A549 (cell line): ENCODE results near the gene PHLDA1. TPM values are rescaled to one million over a fixed set of nuclear protein-coding genes. Genes with fewer than 3 reads are reported as not detected.
A peak's percentile ranks its signal among the peaks of the same experiment; 100 is the strongest.

Source experiments
- ATAC-seq, 2 experiments: fragments of 200-7000 bp in 1 of 2; fragments of >200 bp in 1 of 2; cut with Nextera tagmentation in 1 of 2; cut with Tn5 transposase in 1 of 2; 3 replicates each; pipeline versions ENCODE4 v1.8.0 to v1.9.1; 2018 to 2020; ENCODE audit warnings: mild to moderate bottlenecking in 1 of 2, moderate library complexity in 1 of 2
- CTCF ChIA-PET: fragments of 300-600 bp; sonication (Branson Sonifier 250); formaldehyde crosslinking; extraction: SDS; loops from one replicate; lab custom pipeline; 2021; ENCODE audit warnings: antibody characterized with exemption, inconsistent platforms; lab: Yijun Ruan, JAX
- POLR2A ChIA-PET: fragments of 350-600 bp; formaldehyde crosslinking; extraction: SDS; loops from one replicate; lab custom pipeline; 2021; ENCODE audit warnings: antibody characterized with exemption, inconsistent platforms; lab: Yijun Ruan, JAX
- DNase-seq, 2 experiments: peaks; one replicate each; pipeline versions ENCODE4 v3.0.0 to v3.0.0-alpha.2; 2011 to 2016; ENCODE audit warnings: low read depth in 1 of 2, low spot score in 1 of 2
- FAIRE-seq: peaks from 2 replicates; lab custom pipeline; 2011; peaks lifted over from hg19 to GRCh38; lab: Jason Lieb, UNC
- H3K27ac ChIP-seq, 2 experiments: fragments of >200 bp; sonication (Bioruptor Twin); formaldehyde crosslinking; 3 replicates each; pipeline ENCODE4 v1.5.1; 2016 to 2017
- H3K4me1 ChIP-seq: fragments of >200 bp; sonication (Bioruptor Twin); formaldehyde crosslinking; 3 replicates; pipeline ENCODE4 v1.6.1; 2016
- H3K4me2 ChIP-seq: fragments of >200 bp; sonication (Bioruptor Twin); formaldehyde crosslinking; 3 replicates; pipeline ENCODE4 v1.6.1; 2016
- H3K4me3 ChIP-seq: fragments of >200 bp; sonication (Bioruptor Twin); formaldehyde crosslinking; 3 replicates; pipeline ENCODE4 v1.5.1; 2016
- H3K9me3 ChIP-seq: fragments of >200 bp; sonication (Bioruptor Twin); formaldehyde crosslinking; 3 replicates; pipeline ENCODE4 v1.6.1; 2016
- BHLHE40 ChIP-seq: IDR thresholded peaks from 2 replicates; pipeline ENCODE4 v1.6.1; 2012; ENCODE audit warnings: low read depth, low read length, inconsistent platforms
- CBX2 ChIP-seq: fragments of 200-600 bp; sonication (generic); IDR thresholded peaks from 2 replicates; pipeline ENCODE4 v1.6.1; 2016; ENCODE audit warnings: low read depth, mild to moderate bottlenecking, borderline replicate concordance
- CBX8 ChIP-seq: fragments of 200-600 bp; sonication (generic); IDR thresholded peaks from 2 replicates; pipeline ENCODE4 v1.6.1; 2016
- CHD4 ChIP-seq: fragments of 200-600 bp; sonication (generic); IDR thresholded peaks from 2 replicates; pipeline ENCODE4 v1.6.1; 2016; ENCODE audit warnings: antibody characterized with exemption, mild to moderate bottlenecking, borderline replicate concordance
- CTCF ChIP-seq: fragments of >200 bp; sonication (Bioruptor Twin); formaldehyde crosslinking; IDR thresholded peaks from 3 replicates; pipeline ENCODE4 v1.5.1; 2016
- E2F6 ChIP-seq: IDR thresholded peaks from 2 replicates; pipeline ENCODE4 v1.6.1; 2012; ENCODE audit warnings: low read depth, borderline replicate concordance
- EHMT2 ChIP-seq: fragments of 200-600 bp; sonication (generic); IDR thresholded peaks from 2 replicates; pipeline ENCODE4 v1.6.1; 2016; ENCODE audit warnings: antibody characterized with exemption, low read depth, mild to moderate bottlenecking, moderate library complexity
- ELK1 ChIP-seq: fragments of 150-350 bp; IDR thresholded peaks from 2 replicates; pipeline ENCODE4 v1.6.1; 2014; ENCODE audit warnings: low read depth, mild to moderate bottlenecking, low read length
- EP300 ChIP-seq, 2 experiments: fragments of >200 bp; sonication (Bioruptor Twin); formaldehyde crosslinking; IDR thresholded peaks; 2 replicates in 1 of 2; 3 replicates in 1 of 2; pipeline ENCODE4 v1.6.1; 2016 to 2017
- FOSB ChIP-seq: fragments of 250-450 bp; sonication (Bioruptor Pico); IDR thresholded peaks from 2 replicates; pipeline ENCODE4 v1.5.0; 2020; ENCODE audit warnings: mild to moderate bottlenecking, moderate library complexity
- FOSL2 ChIP-seq, 2 experiments: fragments of 450-650 bp in 1 of 2; fragments of >200 bp in 1 of 2; sonication (Bioruptor Twin) in 1 of 2; formaldehyde crosslinking; IDR thresholded peaks; 2 replicates each; pipeline versions ENCODE4 v1.5.0 to v1.6.1; 2016 to 2020; ENCODE audit warnings: mild to moderate bottlenecking in 1 of 2, moderate library complexity in 1 of 2
- FOXS1 ChIP-seq: fragments of 250-450 bp; sonication (Bioruptor Pico); IDR thresholded peaks from 2 replicates; pipeline ENCODE4 v1.5.0; 2020; ENCODE audit warnings: mild to moderate bottlenecking, moderate library complexity
- GATA3 ChIP-seq: IDR thresholded peaks from 2 replicates; pipeline ENCODE4 v1.6.1; 2012; ENCODE audit warnings: borderline replicate concordance
- HDAC2 ChIP-seq: fragments of 200-600 bp; sonication (generic); IDR thresholded peaks from 2 replicates; pipeline ENCODE4 v1.6.1; 2016
- HEYL ChIP-seq: fragments of 250-450 bp; sonication (Bioruptor Pico); IDR thresholded peaks from 2 replicates; pipeline ENCODE4 v1.8.0; 2021; ENCODE audit warnings: mild to moderate bottlenecking, moderate library complexity
- HOXA7 ChIP-seq: fragments of 250-450 bp; sonication (Bioruptor Pico); IDR thresholded peaks from 2 replicates; pipeline ENCODE4 v1.5.0; 2020; ENCODE audit warnings: mild to moderate bottlenecking, moderate library complexity
- HOXB5 ChIP-seq: fragments of 250-450 bp; sonication (Bioruptor Pico); IDR thresholded peaks from 2 replicates; pipeline ENCODE4 v1.5.0; 2020; ENCODE audit warnings: mild to moderate bottlenecking, moderate library complexity
- JUN ChIP-seq, 2 experiments: fragments of >200 bp; sonication (Bioruptor Twin); formaldehyde crosslinking; IDR thresholded peaks; 2 replicates in 1 of 2; 3 replicates in 1 of 2; pipeline ENCODE4 v1.6.1; 2016 to 2017
- JUNB ChIP-seq: fragments of >200 bp; sonication (Bioruptor Twin); formaldehyde crosslinking; IDR thresholded peaks from 2 replicates; pipeline ENCODE4 v1.6.1; 2016
- KDM1A ChIP-seq: fragments of 200-600 bp; sonication (generic); IDR thresholded peaks from 2 replicates; pipeline ENCODE4 v1.6.1; 2016; ENCODE audit warnings: low read depth, mild to moderate bottlenecking
- MYC ChIP-seq: IDR thresholded peaks from 2 replicates; pipeline ENCODE4 v1.6.1; 2012; ENCODE audit warnings: mild to moderate bottlenecking, inconsistent platforms, low read length, improper control_type of control experiment, borderline replicate concordance
- PHF8 ChIP-seq: fragments of 200-600 bp; sonication (generic); IDR thresholded peaks from 2 replicates; pipeline ENCODE4 v1.6.1; 2016; ENCODE audit warnings: low read depth, mild to moderate bottlenecking, antibody characterized with exemption, moderate library complexity, borderline replicate concordance
- POLR2A ChIP-seq: IDR thresholded peaks from 2 replicates; pipeline ENCODE4 v1.6.1; 2012; ENCODE audit warnings: mild to moderate bottlenecking, low read length
- POLR2AphosphoS2 ChIP-seq: conservative IDR thresholded peaks from 2 replicates; pipeline ENCODE4 v1.6.1; 2012; ENCODE audit warnings: low read length, improper control_type of control experiment, inconsistent platforms
- RAD21 ChIP-seq, 2 experiments: fragments of >200 bp in 1 of 2; sonication (Bioruptor Twin) in 1 of 2; formaldehyde crosslinking in 1 of 2; IDR thresholded peaks in 1 of 2; conservative IDR thresholded peaks in 1 of 2; 2 replicates in 1 of 2; 3 replicates in 1 of 2; pipeline ENCODE4 v1.6.1; 2012 to 2018; ENCODE audit warnings: inconsistent platforms in 1 of 2
- RARB ChIP-seq: fragments of 250-450 bp; sonication (Bioruptor Pico); IDR thresholded peaks from 2 replicates; pipeline ENCODE4 v1.8.0; 2021; ENCODE audit warnings: mild to moderate bottlenecking, moderate library complexity
- RNF2 ChIP-seq: fragments of 200-600 bp; sonication (generic); IDR thresholded peaks from 2 replicates; pipeline ENCODE4 v1.6.1; 2016; ENCODE audit warnings: low read depth, mild to moderate bottlenecking, antibody characterized with exemption, moderate library complexity, borderline replicate concordance
- SREBF2 ChIP-seq: fragments of 450-650 bp; IDR thresholded peaks from 2 replicates; pipeline ENCODE4 v1.6.1; 2014; ENCODE audit warnings: mild to moderate bottlenecking, moderate library complexity
- TFCP2L1 ChIP-seq: fragments of 250-450 bp; sonication (Bioruptor Pico); IDR thresholded peaks from 2 replicates; pipeline ENCODE4 v1.5.0; 2021; ENCODE audit warnings: mild to moderate bottlenecking
- TP53 ChIP-seq: fragments of 250-450 bp; sonication (Bioruptor Pico); IDR thresholded peaks from 2 replicates; pipeline ENCODE4 v1.5.0; 2021; ENCODE audit warnings: mild to moderate bottlenecking, moderate library complexity
- ZC3H11A ChIP-seq: fragments of 450-650 bp; IDR thresholded peaks from 2 replicates; pipeline ENCODE4 v1.6.1; 2014; ENCODE audit warnings: antibody characterized with exemption, mild to moderate bottlenecking
- ZFP36 ChIP-seq: fragments of 450-650 bp; IDR thresholded peaks from 2 replicates; pipeline ENCODE4 v1.6.1; 2014; ENCODE audit warnings: borderline replicate concordance; ENCODE audit not compliant: partially characterized antibody
- ZNF302 ChIP-seq: fragments of 250-450 bp; sonication (Bioruptor Pico); IDR thresholded peaks from 2 replicates; pipeline ENCODE4 v1.9.0; 2021; ENCODE audit warnings: inconsistent platforms, mild to moderate bottlenecking, moderate library complexity
- ZSCAN20 ChIP-seq: fragments of 250-450 bp; sonication (Bioruptor Pico); IDR thresholded peaks from 2 replicates; pipeline ENCODE4 v1.8.0; 2022; ENCODE audit warnings: mild to moderate bottlenecking, moderate library complexity
- WGBS: methylation state at CpG from one replicate; pipeline ENCODE4 v1.1.6; 2017; ENCODE audit errors: missing lambda C conversion rate; 5-methylcytosine and 5-hydroxymethylcytosine counted together
- polyA plus RNA-seq, 4 experiments: library from polyadenylated mRNA; depleted of rRNA in 3 of 4; stranded (reverse); fragments of >200 nt; fragmentation: RNase III in 1 of 4; extraction: RNeasy Plus Mini Kit Qiagen cat#74134 plus additional on column Dnase treatment in 1 of 4; gene quantifications; 2 replicates in 3 of 4; 3 replicates in 1 of 4; pipeline ENCODE4 v1.2.3, GENCODE V29; 2011 to 2017
- TF ChIP-seq, protein P1 (sequence below): fragments of 250-450 bp; sonication (Bioruptor Pico); IDR thresholded peaks from 2 replicates; pipeline ENCODE4 v1.5.0; 2020; ENCODE audit warnings: low read depth, mild to moderate bottlenecking, moderate library complexity
- TF ChIP-seq, protein P2 (sequence below): fragments of 450-650 bp; IDR thresholded peaks from 2 replicates; pipeline ENCODE4 v1.6.1; 2014; ENCODE audit warnings: antibody characterized with exemption
- TF ChIP-seq, protein P3 (sequence below): fragments of >200 bp; sonication (Bioruptor Twin); formaldehyde crosslinking; IDR thresholded peaks from 3 replicates; pipeline ENCODE4 v1.6.1; 2016

The PHLDA1 gene
- polyA plus RNA-seq, 2 of the 4 experiments (the other 2 are of a cell fraction): 43.1 to 71.6 TPM

DNA sequence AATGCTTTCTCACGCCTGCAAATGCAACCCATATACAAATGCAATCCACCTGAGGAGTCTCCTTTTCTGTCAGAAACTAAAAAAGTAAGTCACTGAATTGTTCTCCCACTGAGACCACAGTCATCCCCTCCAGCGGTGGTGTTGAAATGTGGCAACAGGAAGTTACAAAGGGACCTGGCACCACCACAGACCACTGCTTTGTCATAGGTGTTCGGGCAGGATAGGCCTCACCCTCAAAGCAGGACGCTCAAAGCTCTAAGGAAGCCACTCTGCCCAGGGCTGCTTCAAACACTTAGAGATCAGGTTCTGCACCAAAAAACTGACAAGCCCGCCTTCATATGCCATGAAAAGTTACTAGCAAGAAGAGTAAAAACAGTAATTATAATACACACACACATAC lies 11.3 kb downstream of the PHLDA1 start:
- Histone ChIP-seq H3K4me1 (peaks cover 61% of the 10 kb centered on the region), H3K4me2 (peak overlapping the region; percentile 58), H3K4me3 (no peak overlapping the region; the same call in 2 of the 3 replicates), H3K27ac (peak overlapping the region; percentile 91 to 92), H3K9me3 (no peaks in the 10 kb centered on the region)
- FAIRE-seq: no peak
- 14% methylated on average over 5 of the region's 5 CpGs for WGBS
- ATAC-seq: peak; percentile 50 to 57
- ChIA-PET CTCF (interaction anchor here (0.7 to 3.4 kb wide), 4 partner anchors 11 to 308 kb away, joined by 3 to 12 read pairs (median 3); partner anchors contain the start of gene PHLDA1), POLR2A (interaction anchor here (0.5 to 3.8 kb wide), 7 partner anchors 11 to 494 kb away, joined by 3 to 45 read pairs (median 5); partner anchors contain the start of gene PHLDA1)
- DNase-seq: peak; percentile 39 to 84
- no peak for TF ChIP-seq ELK1
- TF ChIP-seq E2F6: peak; percentile 61; the same call in 1 of the 2 replicates
- TF ChIP-seq, protein P1, sequence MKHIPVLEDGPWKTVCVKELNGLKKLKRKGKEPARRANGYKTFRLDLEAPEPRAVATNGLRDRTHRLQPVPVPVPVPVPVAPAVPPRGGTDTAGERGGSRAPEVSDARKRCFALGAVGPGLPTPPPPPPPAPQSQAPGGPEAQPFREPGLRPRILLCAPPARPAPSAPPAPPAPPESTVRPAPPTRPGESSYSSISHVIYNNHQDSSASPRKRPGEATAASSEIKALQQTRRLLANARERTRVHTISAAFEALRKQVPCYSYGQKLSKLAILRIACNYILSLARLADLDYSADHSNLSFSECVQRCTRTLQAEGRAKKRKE (CRISPR knock-in tag): peak; percentile 86; the same call in 1 of the 2 replicates
- TF ChIP-seq JUNB: no peak
- TF ChIP-seq POLR2AphosphoS2: no peak
- no peak for TF ChIP-seq CBX8
- TF ChIP-seq ZNF302 (CRISPR knock-in tag): no peak
- no peak for TF ChIP-seq POLR2A
- TF ChIP-seq SREBF2: no peak
- TF ChIP-seq RNF2: no peak
- TF ChIP-seq, protein P2, sequence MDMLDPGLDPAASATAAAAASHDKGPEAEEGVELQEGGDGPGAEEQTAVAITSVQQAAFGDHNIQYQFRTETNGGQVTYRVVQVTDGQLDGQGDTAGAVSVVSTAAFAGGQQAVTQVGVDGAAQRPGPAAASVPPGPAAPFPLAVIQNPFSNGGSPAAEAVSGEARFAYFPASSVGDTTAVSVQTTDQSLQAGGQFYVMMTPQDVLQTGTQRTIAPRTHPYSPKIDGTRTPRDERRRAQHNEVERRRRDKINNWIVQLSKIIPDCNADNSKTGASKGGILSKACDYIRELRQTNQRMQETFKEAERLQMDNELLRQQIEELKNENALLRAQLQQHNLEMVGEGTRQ: no peak
- no peak; a peak in 2 of 5 replicates for TF ChIP-seq JUN (IDR thresholded peaks at IDR 0.05)
- TF ChIP-seq MYC: no peak
- TF ChIP-seq ZC3H11A: no peak
- TF ChIP-seq CTCF: no peak
- TF ChIP-seq RAD21 (conservative IDR thresholded peaks at IDR 0.05 in 1 of 2, IDR thresholded peaks at IDR 0.05 in 1 of 2): no peak
- 0 out of 2 replicates have a peak, but pooled peaks have one; percentile 48 for TF ChIP-seq HEYL
- TF ChIP-seq FOSL2 (IDR thresholded peaks at IDR 0.05): no peak
- TF ChIP-seq FOSL2 (CRISPR knock-in tag; IDR thresholded peaks at IDR 0.05): no peak
- TF ChIP-seq FOXS1 (CRISPR knock-in tag): no peak
- no peak for TF ChIP-seq TP53 (CRISPR knock-in tag)
- no peak for TF ChIP-seq KDM1A
- TF ChIP-seq CHD4: no peak
- TF ChIP-seq HDAC2: no peak
- no peak for TF ChIP-seq ZFP36
- TF ChIP-seq HOXB5 (CRISPR knock-in tag): 0 out of 2 replicates have a peak, but pooled peaks have one; percentile 48
- TF ChIP-seq CBX2: no peak
- TF ChIP-seq EP300 (IDR thresholded peaks at IDR 0.05): peak in 1 of 2 experiments; percentile 67; a peak in 1 of 5 replicates
- TF ChIP-seq, protein P3, sequence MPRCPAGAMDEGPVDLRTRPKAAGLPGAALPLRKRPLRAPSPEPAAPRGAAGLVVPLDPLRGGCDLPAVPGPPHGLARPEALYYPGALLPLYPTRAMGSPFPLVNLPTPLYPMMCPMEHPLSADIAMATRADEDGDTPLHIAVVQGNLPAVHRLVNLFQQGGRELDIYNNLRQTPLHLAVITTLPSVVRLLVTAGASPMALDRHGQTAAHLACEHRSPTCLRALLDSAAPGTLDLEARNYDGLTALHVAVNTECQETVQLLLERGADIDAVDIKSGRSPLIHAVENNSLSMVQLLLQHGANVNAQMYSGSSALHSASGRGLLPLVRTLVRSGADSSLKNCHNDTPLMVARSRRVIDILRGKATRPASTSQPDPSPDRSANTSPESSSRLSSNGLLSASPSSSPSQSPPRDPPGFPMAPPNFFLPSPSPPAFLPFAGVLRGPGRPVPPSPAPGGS: no peak
- TF ChIP-seq ZSCAN20 (CRISPR knock-in tag): no peak; the same call in none of the 2 replicates
- no peak for TF ChIP-seq RARB (CRISPR knock-in tag)
- no peak for TF ChIP-seq PHF8
- TF ChIP-seq FOSB: peak; percentile 83
- peak; percentile 34; the same call in 1 of the 2 replicates for TF ChIP-seq TFCP2L1
- no peak for TF ChIP-seq BHLHE40
- no peak for TF ChIP-seq GATA3
- no peak for TF ChIP-seq EHMT2
- TF ChIP-seq HOXA7 (CRISPR knock-in tag): 0 out of 2 replicates have a peak, but pooled peaks have one; percentile 10
